T-helper 9 cell (primary cell): ENCODE data around the gene SDCCAG8.
"Not testable (repeated sequence)": the region's sequence is repeated elsewhere in the genome, so short reads cannot be mapped to it uniquely, and the experiment has no call there.

Source experiments
- DNase-seq: peaks from one replicate; pipeline ENCODE4 v3.0.0-alpha.2; 2020

Gene SDCCAG8

GRCh38 chr1:243287123-243287460, 31.3 kb downstream of the SDCCAG8 start:
- no peak for DNase-seq

GRCh38 chr1:243287652-243288051, 31.8 kb downstream of the SDCCAG8 start:
- DNase-seq, result no peak

- no peak for DNase-seq
Observed at GRCh38 chr1:243288062-243288461, 32.2 kb downstream of the SDCCAG8 start.

- DNase-seq, result no peak
Observed at GRCh38 chr1:243291292-243291691, 35.5 kb downstream of the SDCCAG8 start.

- DNase-seq, result no peak
Observed at GRCh38 chr1:243292117-243292516, 36.3 kb downstream of the SDCCAG8 start.

GRCh38 chr1:243293941-243294722, 38.3 kb downstream of the SDCCAG8 start:
- DNase-seq, result no peak

- DNase-seq, result no peak
Observed at GRCh38 chr1:243294723-243295121, 38.9 kb downstream of the SDCCAG8 start.

GRCh38 chr1:243299069-243299468, 43.2 kb downstream of the SDCCAG8 start:
- DNase-seq, result no peak

- no peak for DNase-seq
Observed at GRCh38 chr1:243301059-243301458, 45.2 kb downstream of the SDCCAG8 start.

- DNase-seq, result no peak
Observed at GRCh38 chr1:243311809-243312208, 56.0 kb downstream of the SDCCAG8 start.

- no peak for DNase-seq
Observed at GRCh38 chr1:243312952-243313634, 57.3 kb downstream of the SDCCAG8 start.

- no peak for DNase-seq
Observed at GRCh38 chr1:243313635-243314536, 58.0 kb downstream of the SDCCAG8 start.

GRCh38 chr1:243315455-243315854, 59.6 kb downstream of the SDCCAG8 start:
- no peak for DNase-seq

- no peak for DNase-seq
Observed at GRCh38 chr1:243315893-243316292, 60.1 kb downstream of the SDCCAG8 start.

- no peak for DNase-seq
Observed at GRCh38 chr1:243316366-243316989, 60.6 kb downstream of the SDCCAG8 start.

GRCh38 chr1:243320224-243320623, 64.4 kb downstream of the SDCCAG8 start:
- DNase-seq, result no peak

GRCh38 chr1:243322326-243322725, 66.5 kb downstream of the SDCCAG8 start:
- DNase-seq, result no peak

- no peak for DNase-seq
Observed at GRCh38 chr1:243323491-243323890, 67.7 kb downstream of the SDCCAG8 start.

- DNase-seq, result no peak
Observed at GRCh38 chr1:243325305-243325890, 69.6 kb downstream of the SDCCAG8 start.

- no peak for DNase-seq
Observed at GRCh38 chr1:243332440-243332839, 76.6 kb downstream of the SDCCAG8 start.

GRCh38 chr1:243335292-243335691, 79.5 kb downstream of the SDCCAG8 start:
- DNase-seq, result no peak

GRCh38 chr1:243336163-243336562, 80.3 kb downstream of the SDCCAG8 start:
- no peak for DNase-seq

- not testable (repeated sequence) for DNase-seq
Observed at GRCh38 chr1:243338848-243339247, 83.0 kb downstream of the SDCCAG8 start.
